GM19023 (cell line): ENCODE results near the gene C4BPB.

Source experiments
- ATAC-seq: cut with Tn5 transposase; IDR thresholded peaks from one replicate; pipeline ENCODE4 v1.9.1; 2021; ENCODE audit warnings: mild to moderate bottlenecking, moderate library complexity; ENCODE audit not compliant: unreplicated experiment

The C4BPB gene

GRCh38 chr1:207134581-207134980 is 45.9 kb downstream of the C4BPB start:
- no peak for ATAC-seq

GRCh38 chr1:207139616-207140015 is 51.0 kb downstream of the C4BPB start:
- no peak for ATAC-seq

GRCh38 chr1:207140536-207140935 is 51.9 kb downstream of the C4BPB start:
- ATAC-seq, result no peak

- no peak for ATAC-seq
Measured at GRCh38 chr1:207145401-207146058, 56.9 kb downstream of the C4BPB start.
